SU-DHL-6 (cell line): ENCODE data around the gene FUT8.
"Not testable (repeated sequence)": the region's sequence is repeated elsewhere in the genome, so short reads cannot be mapped to it uniquely, and the experiment has no call there.

Source experiments
- H2AFZ ChIP-seq: fragments of 200-600 bp; sonication (generic); 2 replicates; pipeline ENCODE4 v1.6.1; 2014; ENCODE audit warnings: low read depth, mild to moderate bottlenecking, moderate library complexity, mixed read lengths, antibody characterized with exemption, low read length; ENCODE audit not compliant: severe bottlenecking
- H3F3A ChIP-seq: fragments of 200-600 bp; shearing (Covaris generic); 2 replicates; pipeline ENCODE4 v1.6.0; 2016; ENCODE audit warnings: antibody characterized with exemption, mild to moderate bottlenecking; ENCODE audit not compliant: insufficient read depth
- H3K27ac ChIP-seq: fragments of 200-600 bp; sonication (generic); 2 replicates; pipeline ENCODE4 v1.5.1; 2016; ENCODE audit warnings: low read depth, mild to moderate bottlenecking, low read length, moderate library complexity, mixed read lengths
- H3K27me3 ChIP-seq: fragments of 200-600 bp; sonication (generic), shearing (Covaris generic); 2 replicates; pipeline ENCODE4 v1.6.0; 2014; ENCODE audit warnings: mild to moderate bottlenecking, low read length
- H3K36me3 ChIP-seq: fragments of 200-600 bp; sonication (generic); 2 replicates; pipeline ENCODE4 v1.6.1; 2014; ENCODE audit warnings: mild to moderate bottlenecking, low read length, mixed read lengths
- H3K4me2 ChIP-seq: fragments of 300-600, 200-600 bp; shearing (Covaris generic), sonication (generic); 2 replicates; pipeline ENCODE4 v1.6.0; 2014; ENCODE audit warnings: low read length, low read depth, mild to moderate bottlenecking; ENCODE audit not compliant: poor library complexity, severe bottlenecking
- H3K4me3 ChIP-seq: fragments of 200-600 bp; sonication (generic); 2 replicates; pipeline ENCODE4 v1.5.1; 2014; ENCODE audit warnings: antibody characterized with exemption, low read length, mild to moderate bottlenecking, mixed read lengths; ENCODE audit not compliant: insufficient read depth, poor library complexity, severe bottlenecking
- H3K79me2 ChIP-seq: fragments of 200-600 bp; sonication (generic); 2 replicates; pipeline ENCODE4 v1.6.1; 2014; ENCODE audit warnings: mild to moderate bottlenecking, low read length, moderate library complexity; ENCODE audit not compliant: insufficient read depth
- H3K9ac ChIP-seq: fragments of 200-600 bp; sonication (generic); 2 replicates; pipeline ENCODE4 v1.7.0; 2014; ENCODE audit warnings: mild to moderate bottlenecking, low read length
- H3K9me2 ChIP-seq: fragments of 200-600 bp; sonication (generic); replicated peaks from 2 replicates; pipeline ENCODE4 v1.6.1; 2014; ENCODE audit warnings: low read length; ENCODE audit not compliant: insufficient read depth
- H3K9me3 ChIP-seq: fragments of 200-600 bp; sonication (generic); 2 replicates; pipeline ENCODE4 v1.6.1; 2014; ENCODE audit warnings: low read length, mixed read lengths; ENCODE audit not compliant: insufficient read depth
- H4K20me1 ChIP-seq: fragments of 200-600 bp; sonication (generic); 2 replicates; pipeline ENCODE4 v1.6.1; 2014; ENCODE audit warnings: low read depth, mild to moderate bottlenecking, antibody characterized with exemption, low read length, moderate library complexity, mixed read lengths
- EZH2phosphoT487 ChIP-seq: fragments of 200-600 bp; sonication (generic), shearing (Covaris generic); conservative IDR thresholded peaks from 2 replicates; pipeline ENCODE4 v1.6.1; 2018; ENCODE audit warnings: mild to moderate bottlenecking, antibody characterized with exemption, low read length, moderate library complexity, mixed read lengths
- TF ChIP-seq, protein P1 (sequence below): fragments of 200-600 bp; sonication (generic); IDR thresholded peaks from one replicate; pipeline ENCODE4 v1.5.1; 2017; ENCODE audit warnings: antibody characterized with exemption, mild to moderate bottlenecking, low read length, moderate library complexity; ENCODE audit not compliant: insufficient read depth, poor library complexity, severe bottlenecking

The FUT8 gene

DNA sequence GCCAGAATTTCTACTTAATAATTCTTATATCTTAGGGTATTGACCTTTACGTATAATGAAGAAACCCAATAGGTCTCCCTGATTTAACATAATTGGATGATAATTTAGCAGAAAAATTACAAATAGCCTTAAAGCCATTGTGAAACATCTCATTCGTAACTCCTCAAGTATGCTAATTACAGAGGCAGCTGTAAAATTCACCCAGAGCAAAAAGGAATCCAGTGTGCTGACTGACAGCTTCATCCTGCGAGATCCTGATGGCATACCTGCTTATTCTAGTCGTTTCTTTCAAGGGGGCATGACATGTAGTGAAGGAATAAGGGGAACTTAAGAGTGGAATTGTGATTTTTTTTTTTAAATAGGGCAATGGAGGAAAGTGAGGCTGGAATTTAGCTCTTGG lies 291.5 kb downstream of the FUT8 start:
- TF ChIP-seq EZH2phosphoT487: no peak
- TF ChIP-seq, protein P1, sequence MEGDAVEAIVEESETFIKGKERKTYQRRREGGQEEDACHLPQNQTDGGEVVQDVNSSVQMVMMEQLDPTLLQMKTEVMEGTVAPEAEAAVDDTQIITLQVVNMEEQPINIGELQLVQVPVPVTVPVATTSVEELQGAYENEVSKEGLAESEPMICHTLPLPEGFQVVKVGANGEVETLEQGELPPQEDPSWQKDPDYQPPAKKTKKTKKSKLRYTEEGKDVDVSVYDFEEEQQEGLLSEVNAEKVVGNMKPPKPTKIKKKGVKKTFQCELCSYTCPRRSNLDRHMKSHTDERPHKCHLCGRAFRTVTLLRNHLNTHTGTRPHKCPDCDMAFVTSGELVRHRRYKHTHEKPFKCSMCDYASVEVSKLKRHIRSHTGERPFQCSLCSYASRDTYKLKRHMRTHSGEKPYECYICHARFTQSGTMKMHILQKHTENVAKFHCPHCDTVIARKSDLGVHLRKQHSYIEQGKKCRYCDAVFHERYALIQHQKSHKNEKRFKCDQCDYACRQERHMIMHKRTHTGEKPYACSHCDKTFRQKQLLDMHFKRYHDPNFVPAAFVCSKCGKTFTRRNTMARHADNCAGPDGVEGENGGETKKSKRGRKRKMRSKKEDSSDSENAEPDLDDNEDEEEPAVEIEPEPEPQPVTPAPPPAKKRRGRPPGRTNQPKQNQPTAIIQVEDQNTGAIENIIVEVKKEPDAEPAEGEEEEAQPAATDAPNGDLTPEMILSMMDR: no peak
- H3K4me2 ChIP-seq: no peak overlapping the region
- H3F3A ChIP-seq: no peaks in the 10 kb centered on the region
- H3K36me3 ChIP-seq: peaks cover 4% of the 10 kb centered on the region; the same call in 1 of the 2 replicates
- H2AFZ ChIP-seq: no peak overlapping the region
- H3K4me3 ChIP-seq: no peak overlapping the region
- no peaks in the 10 kb centered on the region for H3K27me3 ChIP-seq
- H3K79me2 ChIP-seq: no peaks in the 10 kb centered on the region
- no peak overlapping the region for H3K9ac ChIP-seq
- no peaks in the 10 kb centered on the region for H3K9me2 ChIP-seq
- H3K9me3 ChIP-seq: no peaks in the 10 kb centered on the region
- no peak overlapping the region for H3K27ac ChIP-seq
- H4K20me1 ChIP-seq: no peaks in the 10 kb centered on the region

DNA sequence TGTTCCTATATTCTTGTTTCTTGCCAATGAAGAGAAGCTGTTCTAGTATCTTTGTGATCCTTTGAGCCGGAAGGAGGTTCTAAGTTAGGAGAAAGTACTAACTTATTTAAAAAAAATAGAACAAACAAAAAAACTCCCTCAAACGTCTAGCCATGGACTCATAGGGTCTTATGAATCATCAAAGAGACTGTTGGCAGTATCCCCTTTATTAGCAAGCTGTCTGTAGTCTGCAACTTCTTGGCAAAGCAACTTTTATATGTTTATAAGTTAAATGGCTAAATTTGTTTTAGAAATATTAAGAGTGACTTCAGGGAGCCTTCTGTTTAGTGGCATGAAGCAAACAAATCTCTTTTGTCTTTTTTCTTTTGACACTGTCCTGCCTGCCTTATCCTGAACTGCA lies 291.9 kb downstream of the FUT8 start:
- no peaks in the 10 kb centered on the region for H3K27me3 ChIP-seq
- H3K4me3 ChIP-seq: no peak overlapping the region
- H3K4me2 ChIP-seq: no peak overlapping the region
- H3K27ac ChIP-seq: no peak overlapping the region
- no peaks in the 10 kb centered on the region for H4K20me1 ChIP-seq
- peaks cover 4% of the 10 kb centered on the region; the same call in 1 of the 2 replicates for H3K36me3 ChIP-seq
- no peak overlapping the region for H2AFZ ChIP-seq
- TF ChIP-seq, protein P1: no peak
- no peaks in the 10 kb centered on the region for H3K9me2 ChIP-seq
- H3K79me2 ChIP-seq: no peaks in the 10 kb centered on the region
- no peak overlapping the region for H3K9ac ChIP-seq
- no peaks in the 10 kb centered on the region for H3K9me3 ChIP-seq
- no peaks in the 10 kb centered on the region for H3F3A ChIP-seq

DNA sequence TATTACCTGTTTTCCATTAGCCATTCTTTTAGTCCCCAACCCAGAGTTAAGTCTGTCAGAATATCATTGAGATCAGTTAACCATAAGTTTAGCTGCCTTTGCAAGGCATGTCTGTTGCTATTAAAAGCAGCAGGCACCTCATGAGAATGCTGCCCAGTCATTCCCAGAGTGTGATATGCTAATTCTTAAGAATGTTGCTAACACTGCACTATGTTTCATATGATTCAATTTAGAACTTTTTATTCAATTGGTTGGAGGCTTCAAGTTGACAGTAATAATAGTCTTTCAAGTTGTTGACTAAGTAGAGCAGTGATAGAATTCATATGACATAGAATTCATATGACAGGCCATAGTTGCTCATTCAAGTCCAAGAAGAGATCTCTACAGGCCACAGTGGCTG lies 292.3 kb downstream of the FUT8 start:
- H2AFZ ChIP-seq: no peak overlapping the region
- H3F3A ChIP-seq: no peaks in the 10 kb centered on the region
- no peak overlapping the region for H3K27ac ChIP-seq
- TF ChIP-seq EZH2phosphoT487: no peak
- TF ChIP-seq, protein P1: no peak
- H3K27me3 ChIP-seq: no peaks in the 10 kb centered on the region
- no peaks in the 10 kb centered on the region for H3K9me2 ChIP-seq
- no peaks in the 10 kb centered on the region for H4K20me1 ChIP-seq
- H3K9ac ChIP-seq: no peak overlapping the region
- H3K79me2 ChIP-seq: no peaks in the 10 kb centered on the region
- H3K4me2 ChIP-seq: no peak overlapping the region
- H3K9me3 ChIP-seq: no peaks in the 10 kb centered on the region
- no peak overlapping the region for H3K4me3 ChIP-seq
- peaks cover 4% of the 10 kb centered on the region; the same call in 1 of the 2 replicates for H3K36me3 ChIP-seq

DNA sequence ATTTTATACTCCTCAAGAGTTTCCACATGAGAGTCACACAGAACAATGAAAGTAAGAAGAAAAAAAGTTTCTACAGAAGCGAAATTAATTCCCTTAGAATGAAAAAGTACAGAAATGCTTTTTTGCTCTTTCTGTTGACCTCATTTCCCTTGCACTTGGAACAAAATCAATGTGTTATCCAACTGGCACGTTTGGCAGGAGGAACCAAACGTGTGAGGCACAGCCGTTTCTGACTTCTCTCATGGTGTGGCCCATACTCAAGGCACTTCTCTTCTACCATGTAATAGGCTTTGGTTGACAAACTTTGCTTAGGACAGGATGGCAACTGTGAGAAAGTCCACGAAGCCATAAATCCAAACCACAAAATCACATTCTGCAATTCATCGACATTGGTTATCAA lies 297.0 kb downstream of the FUT8 start:
- H3K4me2 ChIP-seq: no peak overlapping the region
- no peak overlapping the region for H3K4me3 ChIP-seq
- no peaks in the 10 kb centered on the region; the same call in 1 of the 2 replicates for H3K79me2 ChIP-seq
- H3F3A ChIP-seq: no peaks in the 10 kb centered on the region
- H3K27me3 ChIP-seq: no peaks in the 10 kb centered on the region
- no peak overlapping the region for H3K9ac ChIP-seq
- no peaks in the 10 kb centered on the region for H4K20me1 ChIP-seq
- no peaks in the 10 kb centered on the region; the same call in 1 of the 2 replicates for H3K36me3 ChIP-seq
- no peak overlapping the region for H2AFZ ChIP-seq
- TF ChIP-seq EZH2phosphoT487: no peak
- TF ChIP-seq, protein P1: no peak
- H3K9me2 ChIP-seq: no peaks in the 10 kb centered on the region
- H3K27ac ChIP-seq: no peak overlapping the region
- peaks cover 6% of the 10 kb centered on the region; the same call in 1 of the 2 replicates for H3K9me3 ChIP-seq

DNA sequence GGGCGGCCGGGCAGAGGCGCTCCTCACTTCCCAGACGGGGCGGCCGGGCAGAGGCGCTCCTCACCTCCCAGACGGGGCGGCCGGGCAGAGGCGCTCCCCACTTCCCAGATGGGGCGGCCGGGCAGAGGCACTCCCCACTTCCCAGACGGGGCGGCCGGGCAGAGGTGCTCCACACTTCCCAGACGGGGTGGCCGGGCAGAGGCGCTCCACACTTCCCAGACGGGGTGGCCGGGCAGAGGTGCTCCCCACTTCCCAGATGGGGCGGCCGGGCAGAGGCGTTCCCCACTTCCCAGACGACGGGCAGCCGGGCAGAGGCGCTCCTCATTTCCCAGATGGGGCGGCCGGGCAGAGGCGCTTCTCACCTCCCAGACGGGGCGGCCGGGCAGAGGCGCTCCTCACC lies 304.3 kb downstream of the FUT8 start:
- H3K9me2 ChIP-seq, H3K79me2 ChIP-seq, H4K20me1 ChIP-seq, H3F3A ChIP-seq, H3K27me3 ChIP-seq, H3K4me3 ChIP-seq, H3K9ac ChIP-seq, H3K4me2 ChIP-seq, H3K27ac ChIP-seq, H2AFZ ChIP-seq: not testable (repeated sequence)
- Histone ChIP-seq H3K9me3 (peaks cover 20% of the 10 kb centered on the region; the same call in 1 of the 2 replicates), H3K36me3 (peaks cover 12% of the 10 kb centered on the region; the same call in 1 of the 2 replicates)
